CD4-positive, alpha-beta T cell (primary cell): ENCODE data around the gene BLID. TPM values are rescaled to one million over a fixed set of nuclear protein-coding genes. Genes with fewer than 3 reads are reported as not detected.

ENCODE experiments used
- ATAC-seq: fragments of 200-7000 bp; cut with Tn5 transposase; one replicate; pipeline ENCODE4 v1.10.0; 2022; ENCODE audit warnings: mild to moderate bottlenecking; ENCODE audit not compliant: poor library complexity
- CTCF ChIA-PET: fragments of 350-600 bp; sonication (Branson Sonifier 250); formaldehyde crosslinking; loops from one replicate; lab custom pipeline; 2021; ENCODE audit warnings: antibody characterized with exemption, inconsistent platforms; lab: Charles Lee
- POLR2A ChIA-PET: fragments of 350-600 bp; sonication (Branson Sonifier 250); formaldehyde crosslinking; loops from one replicate; lab custom pipeline; 2021; ENCODE audit warnings: antibody characterized with exemption, inconsistent platforms; lab: Charles Lee
- DNase-seq, 14 experiments: peaks; one replicate each; pipeline ENCODE4 v3.0.0-alpha.2; 2013 to 2020; ENCODE audit warnings: mixed read lengths in 2 of 14
- H3K27ac ChIP-seq, 2 donors: one replicate each; pipeline versions ENCODE4 v1.5.1 to v1.7.0; 2013; ENCODE audit warnings: low read length in 2 of 2, low read depth in 1 of 2, mild to moderate bottlenecking in 1 of 2
- H3K27me3 ChIP-seq, 2 experiments: 1 replicate in 1 of 2; 2 replicates in 1 of 2; pipeline versions ENCODE4 v1.6.1 to v1.7.0; 2013; ENCODE audit warnings: low read length in 2 of 2, control low read depth in 1 of 2, mild to moderate bottlenecking in 1 of 2, moderate library complexity in 1 of 2; ENCODE audit not compliant: insufficient read depth in 2 of 2, control insufficient read depth in 1 of 2
- H3K36me3 ChIP-seq: one replicate; pipeline ENCODE4 v1.6.1; 2013; ENCODE audit warnings: low read length, control low read depth; ENCODE audit not compliant: insufficient read depth
- H3K4me1 ChIP-seq: one replicate; pipeline ENCODE4 v1.6.1; 2013; ENCODE audit warnings: low read length, control low read depth; ENCODE audit not compliant: insufficient read depth
- H3K4me3 ChIP-seq: one replicate; pipeline ENCODE4 v1.5.1; 2013; ENCODE audit warnings: mild to moderate bottlenecking, low read length, moderate library complexity
- H3K9me3 ChIP-seq, 2 experiments: 1 replicate in 1 of 2; 2 replicates in 1 of 2; pipeline versions ENCODE4 v1.6.1 to v1.7.0; 2013; ENCODE audit warnings: low read length in 2 of 2, mild to moderate bottlenecking in 2 of 2, control low read depth in 1 of 2, moderate library complexity in 1 of 2; ENCODE audit not compliant: control insufficient read depth in 1 of 2, insufficient read depth in 1 of 2
- H3K27ac Mint-ChIP-seq: one replicate; pipeline ENCODE4 v1.8.0; 2020; ENCODE audit warnings: mixed read lengths
- H3K27me3 Mint-ChIP-seq: one replicate; pipeline ENCODE4 v1.8.0; 2021; ENCODE audit warnings: mixed read lengths
- H3K36me3 Mint-ChIP-seq: one replicate; pipeline ENCODE4 v1.8.0; 2021; ENCODE audit warnings: low read depth, mixed read lengths
- H3K4me1 Mint-ChIP-seq: one replicate; pipeline ENCODE4 v1.8.0; 2021; ENCODE audit warnings: low read depth, mixed read lengths
- H3K4me3 Mint-ChIP-seq: one replicate; pipeline ENCODE4 v1.8.0; 2020; ENCODE audit warnings: mild to moderate bottlenecking, mixed read lengths
- H3K9me3 Mint-ChIP-seq: one replicate; pipeline ENCODE4 v1.8.0; 2020; ENCODE audit warnings: mixed read lengths
- CTCF ChIP-seq: fragments of 200-600 bp; IDR thresholded peaks from one replicate; pipeline ENCODE4 v1.8.0; 2022; ENCODE audit warnings: antibody characterized with exemption, mild to moderate bottlenecking
- intact Hi-C, 2 experiments: fragments of 100-400 bp; cut with DNase I in 1 of 2; cut with micrococcal nuclease in 1 of 2; formaldehyde crosslinking; loops; one replicate each; pipeline versions ENCODE4 v1.15.1 to v1.9.0; 2023 to 2025; cut with DNase I, micrococcal nuclease
- total RNA-seq, 174 experiments: library from RNA in 2 of 174; stranded (reverse) in 2 of 174; gene quantifications; one replicate each; pipeline ENCODE4 v1.2.3 and lab custom pipeline; 2021 to 2026

Gene BLID
- total RNA-seq, 2 experiments from 2014 or later, result not detected

DNA sequence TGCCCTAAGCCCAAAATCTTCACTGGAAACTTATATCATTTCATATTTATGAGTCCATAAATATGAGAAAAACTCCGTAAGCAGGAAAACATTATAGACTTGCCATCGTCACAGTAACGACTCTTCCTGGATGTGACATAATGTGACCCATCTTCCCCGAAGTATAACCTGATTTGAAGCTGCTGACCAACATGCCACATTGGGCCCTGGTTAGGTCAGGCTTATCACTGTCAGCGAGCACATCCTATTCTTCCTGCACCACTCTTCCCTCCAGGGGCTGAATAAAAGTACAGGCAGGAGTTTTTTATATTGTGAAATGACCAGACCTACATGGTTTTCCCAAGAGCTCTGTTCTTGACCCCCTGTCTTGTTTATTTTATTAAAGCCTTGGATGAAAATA is 12.1 kb upstream of the BLID start:
- no peak for DNase-seq
- Histone ChIP-seq H3K27me3 (no peaks in the 10 kb centered on the region), H3K36me3 (no peaks in the 10 kb centered on the region), H3K27ac (no peak overlapping the region), H3K9me3 (no peaks in the 10 kb centered on the region), H3K4me3 (no peak overlapping the region), H3K4me1 (no peaks in the 10 kb centered on the region)
- Mint-ChIP-seq H3K36me3 (no peaks in the 10 kb centered on the region), H3K27ac (no peak overlapping the region), H3K4me3 (no peak overlapping the region), H3K4me1 (no peaks in the 10 kb centered on the region), H3K27me3 (peaks cover 9% of the 10 kb centered on the region), H3K9me3 (no peaks in the 10 kb centered on the region)
- no peak for ATAC-seq
- TF ChIP-seq CTCF, result no peak
- POLR2A ChIA-PET, result no interaction called here
- intact Hi-C loops, result no loop called here
- CTCF ChIA-PET, result no interaction called here

DNA sequence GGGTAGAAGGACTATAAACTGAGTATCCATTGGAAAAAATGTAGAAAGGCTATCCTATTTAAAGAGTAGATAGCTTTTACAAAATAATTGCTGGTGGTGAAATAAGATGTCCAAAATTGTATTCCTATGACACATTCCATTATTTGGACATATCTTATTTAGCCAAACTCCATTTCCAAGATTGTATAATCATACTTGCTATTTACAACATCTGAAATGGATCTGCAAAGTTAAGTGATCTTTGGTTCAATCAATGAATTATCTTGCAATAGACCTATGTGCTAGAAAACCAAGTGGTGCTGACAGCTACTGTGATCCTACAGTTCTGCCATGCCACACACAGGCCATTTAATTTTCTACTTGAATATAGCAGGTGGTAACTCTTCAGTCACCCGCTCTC is 11.0 kb upstream of the BLID start:
- ChIA-PET CTCF (interaction anchor here (0.9 kb wide), 1 partner anchor 8 kb away, joined by 3 read pairs; no protein-coding TSS in a partner anchor), POLR2A (no interaction called here)
- Mint-ChIP-seq H3K27me3 (peaks cover 5% of the 10 kb centered on the region), H3K27ac (no peak overlapping the region), H3K4me1 (no peaks in the 10 kb centered on the region), H3K36me3 (no peaks in the 10 kb centered on the region), H3K4me3 (no peak overlapping the region), H3K9me3 (no peaks in the 10 kb centered on the region)
- no peak overlapping the region for H3K4me3 ChIP-seq
- no peaks in the 10 kb centered on the region for H3K27me3 ChIP-seq
- DNase-seq, result no peak
- no peaks in the 10 kb centered on the region for H3K36me3 ChIP-seq
- no peaks in the 10 kb centered on the region for H3K4me1 ChIP-seq
- intact Hi-C loops, result no loop called here
- TF ChIP-seq CTCF, result no peak
- H3K27ac ChIP-seq, result no peak overlapping the region
- ATAC-seq, result no peak
- no peaks in the 10 kb centered on the region for H3K9me3 ChIP-seq

DNA sequence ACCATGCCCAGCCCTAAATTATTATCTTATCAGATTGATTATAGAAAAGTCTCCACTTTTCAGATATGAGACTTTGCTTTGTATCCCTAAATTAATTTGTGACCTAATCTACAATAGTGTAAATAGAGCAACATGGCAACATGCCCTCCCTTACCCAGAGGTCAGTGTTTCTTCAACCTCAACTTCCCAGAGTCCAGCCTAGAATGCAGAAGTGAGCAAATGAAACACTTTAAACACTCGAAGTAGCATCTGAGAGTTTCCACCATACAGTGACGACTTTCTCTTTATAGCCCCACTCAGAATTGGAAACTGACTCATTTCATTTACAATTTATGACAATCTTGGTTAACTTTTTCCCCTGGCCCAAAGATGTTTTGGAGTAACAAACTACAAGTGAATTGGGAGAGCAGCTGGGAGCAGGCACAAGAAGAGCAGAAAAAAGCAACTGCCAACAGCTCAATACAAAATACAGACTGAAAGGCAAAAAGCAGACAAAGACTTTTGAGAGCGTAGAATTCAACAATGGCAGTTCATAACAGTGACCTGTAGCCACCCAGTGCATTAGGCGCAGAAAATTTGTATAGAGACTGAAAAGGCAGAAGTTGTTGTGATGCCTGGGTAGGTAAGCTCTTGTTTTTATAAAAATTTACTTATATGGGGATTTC is 10.1 kb upstream of the BLID start:
- ATAC-seq, result no peak

More for the DNA sequence above, 10.1 kb upstream of the BLID start:
- intact Hi-C loops, result no loop called here
- Mint-ChIP-seq H3K27ac (no peak overlapping the region), H3K36me3 (no peaks in the 10 kb centered on the region), H3K4me1 (no peaks in the 10 kb centered on the region), H3K9me3 (no peaks in the 10 kb centered on the region), H3K27me3 (peaks cover 5% of the 10 kb centered on the region), H3K4me3 (no peak overlapping the region)
- ChIA-PET CTCF (no interaction called here), POLR2A (no interaction called here)
- Histone ChIP-seq H3K27me3 (no peaks in the 10 kb centered on the region), H3K4me1 (no peaks in the 10 kb centered on the region), H3K36me3 (no peaks in the 10 kb centered on the region), H3K27ac (no peak overlapping the region), H3K9me3 (no peaks in the 10 kb centered on the region), H3K4me3 (no peak overlapping the region)
- no peak for DNase-seq
- no peak for TF ChIP-seq CTCF
